ENCODE measurements around the gene STPG4. TPM values are rescaled to one million over a fixed set of nuclear protein-coding genes. Genes with fewer than 3 reads are reported as not detected.

Gene STPG4
- total and polyA plus RNA-seq, 2 of the 8 experiments (the other 6 are each of a cell fraction or from before 2014, with no cell fraction given) = 0.28 TPM; not detected in 1

Other genes starting within 250 kb of the STPG4 start
- gene MCFD2, start 239.5 kb downstream of the STPG4 start, total RNA-seq (2021; fragmentation: NEBNext Ultra II Directional; extraction: Animal tissue kit (Norgen Biotek cat#: 25700)) = 74.2 and 76.2 TPM in 2 replicates
- gene MCFD2, start 239.5 kb downstream of the STPG4 start, polyA plus RNA-seq (2011; rRNA removed) = 29.2 and 35.2 TPM in 2 replicates
- 15.3 TPM in 2 replicates for gene TTC7A, start 214.1 kb downstream of the STPG4 start, total RNA-seq (2021; fragmentation: NEBNext Ultra II Directional; extraction: Animal tissue kit (Norgen Biotek cat#: 25700))
- gene TTC7A, start 214.1 kb downstream of the STPG4 start, polyA plus RNA-seq (2011; rRNA removed) = 7.8 and 12.5 TPM in 2 replicates
- 456 and 476 TPM in 2 replicates for gene CALM2, start 21.2 kb upstream of the STPG4 start, total RNA-seq (2021; fragmentation: NEBNext Ultra II Directional; extraction: Animal tissue kit (Norgen Biotek cat#: 25700))
- 137 and 333 TPM in 2 replicates for gene CALM2, start 21.2 kb upstream of the STPG4 start, polyA plus RNA-seq (2011; rRNA removed)
- 212 and 218 TPM in 2 replicates for gene EPCAM, start 214.0 kb upstream of the STPG4 start, total RNA-seq (2021; fragmentation: NEBNext Ultra II Directional; extraction: Animal tissue kit (Norgen Biotek cat#: 25700))
- gene EPCAM, start 214.0 kb upstream of the STPG4 start, polyA plus RNA-seq (2011; rRNA removed) = 37.7 and 40.3 TPM in 2 replicates
- gene MSH2, start 247.8 kb upstream of the STPG4 start, total RNA-seq (2021; fragmentation: NEBNext Ultra II Directional; extraction: Animal tissue kit (Norgen Biotek cat#: 25700)) = 204 and 228 TPM in 2 replicates
- 31.8 and 64.1 TPM in 2 replicates for gene MSH2, start 247.8 kb upstream of the STPG4 start, polyA plus RNA-seq (2011; rRNA removed)

Data from H1 (cell line).